ENCODE measurements around the gene SHB. TPM values are rescaled to one million over a fixed set of nuclear protein-coding genes. Genes with fewer than 3 reads are reported as not detected.

SHB gene
- total RNA-seq, 4 donors from 2014 or later = 9.7 to 17.5 (median 14.2) TPM

- no peak for ATAC-seq
- Histone ChIP-seq H3K4me1 (peaks cover 5 to 66% (median 56%) of the 10 kb centered on the region in 3 donors), H3K9me3 (no peaks in the 10 kb centered on the region), H3K36me3 (peaks cover 0 to 14% of the 10 kb centered on the region in 2 donors), H3K4me3 (no peak overlapping the region), H3K27ac (peak overlapping the region in 3 of 4 donors; percentile 76 to 84 (median 79)), H3K27me3 (no peaks in the 10 kb centered on the region)
- TF ChIP-seq POLR2A (IDR thresholded peaks at IDR 0.05) = no peak
- no peak for TF ChIP-seq EP300 (IDR thresholded peaks at IDR 0.05)
- TF ChIP-seq CTCF (IDR thresholded peaks at IDR 0.05) = no peak
- no peak for TF ChIP-seq POLR2AphosphoS5 (IDR thresholded peaks at IDR 0.05)
- 39 to 56% methylated on average over 4 to 5 of the region's 5 CpGs for WGBS, 2 donors (ENCODE audit: low coverage in 1 of 2)
These were observed 50.6 kb downstream of the SHB start for GRCh38 chr9:38018241-38018957.

GRCh38 chr9:38017885-38018186 lies 51.2 kb downstream of the SHB start:
- Histone ChIP-seq H3K4me3 (no peak overlapping the region), H3K27ac (peak overlapping the region in 3 of 4 donors; percentile 65 to 79 (median 76)), H3K27me3 (no peaks in the 10 kb centered on the region), H3K9me3 (no peaks in the 10 kb centered on the region), H3K36me3 (peaks cover 0 to 18% of the 10 kb centered on the region in 2 donors), H3K4me1 (peaks cover 5 to 61% (median 52%) of the 10 kb centered on the region in 3 donors)
- no peak for ATAC-seq
- TF ChIP-seq POLR2A (IDR thresholded peaks at IDR 0.05) = no peak
- 51 to 68% methylated on average over 2 of the region's 2 CpGs for WGBS, 2 donors (ENCODE audit: low coverage in 1 of 2)

GRCh38 chr9:38017149-38017884 lies 51.7 kb downstream of the SHB start:
- no peaks in the 10 kb centered on the region for H3K9me3 ChIP-seq
- ATAC-seq = no peak
- TF ChIP-seq POLR2A (IDR thresholded peaks at IDR 0.05) (no peak), EP300 (IDR thresholded peaks at IDR 0.05) (no peak), CTCF (IDR thresholded peaks at IDR 0.05) (peak in 3 of 4 experiments; percentile 5 to 37 (median 10)), POLR2AphosphoS5 (IDR thresholded peaks at IDR 0.05) (peak; percentile 19)
- peaks cover 5 to 56% (median 49%) of the 10 kb centered on the region in 3 donors for H3K4me1 ChIP-seq
- H3K27me3 ChIP-seq = no peaks in the 10 kb centered on the region
- H3K4me3 ChIP-seq = no peak overlapping the region
- peak overlapping the region in 3 of 4 donors; percentile 65 to 79 (median 76) for H3K27ac ChIP-seq
- 61% methylated on average over 7 of the region's 13 CpGs; no CpG with 5 or more reads in 1 of the 2 donors for WGBS, 2 donors (ENCODE audit: low coverage in 1 of 2)
- H3K36me3 ChIP-seq = peaks cover 0 to 21% of the 10 kb centered on the region in 2 donors

- Histone ChIP-seq H3K27me3 (no peaks in the 10 kb centered on the region), H3K4me3 (no peak overlapping the region), H3K36me3 (peaks cover 0 to 27% of the 10 kb centered on the region in 2 donors), H3K9me3 (no peaks in the 10 kb centered on the region), H3K4me1 (peaks cover 5 to 54% (median 49%) of the 10 kb centered on the region in 3 donors), H3K27ac (peak overlapping the region in 3 of 4 donors; percentile 65 to 79 (median 76))
- ATAC-seq = no peak
- TF ChIP-seq CTCF (IDR thresholded peaks at IDR 0.05) = no peak
- TF ChIP-seq POLR2AphosphoS5 (IDR thresholded peaks at IDR 0.05) = peak; percentile 10
- no peak for TF ChIP-seq EP300 (IDR thresholded peaks at IDR 0.05)
- no peak for TF ChIP-seq POLR2A (IDR thresholded peaks at IDR 0.05)
- 44 to 56% methylated on average over 8 to 10 of the region's 12 CpGs for WGBS, 2 donors (ENCODE audit: low coverage in 1 of 2)
These were observed 52.5 kb downstream of the SHB start for GRCh38 chr9:38016375-38017135.

- Histone ChIP-seq H3K27me3 (no peaks in the 10 kb centered on the region), H3K36me3 (peaks cover 0 to 27% of the 10 kb centered on the region in 2 donors), H3K27ac (peak overlapping the region in 2 of 4 donors; percentile 65 to 76), H3K9me3 (no peaks in the 10 kb centered on the region), H3K4me1 (peaks cover 5 to 52% (median 49%) of the 10 kb centered on the region in 3 donors), H3K4me3 (no peak overlapping the region)
- no peak for ATAC-seq
- TF ChIP-seq EP300 (IDR thresholded peaks at IDR 0.05) = no peak
- no peak for TF ChIP-seq POLR2AphosphoS5 (IDR thresholded peaks at IDR 0.05)
- 92% methylated on average over 4 of the region's 7 CpGs; no CpG with 5 or more reads in 1 of the 2 donors for WGBS, 2 donors (ENCODE audit: low coverage in 1 of 2)
These were observed 53.1 kb downstream of the SHB start for GRCh38 chr9:38015906-38016305.
